ENCODE results near the gene PSG6.
"Not testable (repeated sequence)": the region's sequence is repeated elsewhere in the genome, so short reads cannot be mapped to it uniquely, and the experiment has no call there.

- TF ChIP-seq CTCF (conservative IDR thresholded peaks at IDR 0.05); EZH2 (IDR thresholded peaks at IDR 0.05; ENCODE audit: low read depth): not testable (repeated sequence)
Observed at GRCh38 chr19:42887876-42888445, 29.7 kb downstream of the PSG6 start.

Measured in PC-9 (cell line).